ENCODE results near the gene PSMA6.

PSMA6 gene

DNA sequence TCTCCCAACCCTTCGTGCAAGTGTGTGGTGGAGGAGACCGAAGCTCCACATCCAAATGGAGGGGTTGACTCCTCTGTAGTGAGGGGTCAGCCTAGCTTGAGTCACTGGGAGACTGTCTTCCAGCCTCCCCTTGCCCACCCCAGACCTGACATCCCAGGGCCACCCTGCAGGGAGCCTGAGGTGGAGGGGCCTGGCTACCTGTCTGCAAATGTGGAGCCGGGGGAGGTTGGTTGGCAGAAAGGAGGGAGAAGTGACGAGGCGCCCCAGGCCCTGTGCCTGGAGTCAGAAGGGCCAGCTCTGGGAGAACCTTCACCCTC lies 74.8 kb downstream of the PSMA6 start:
- Mint-ChIP-seq H3K9me3 (peaks cover 4% of the 10 kb centered on the region), H3K27ac (peak overlapping the region; percentile 68), H3K4me1 (peaks cover 14% of the 10 kb centered on the region), H3K4me3 (no peak overlapping the region), H3K27me3 (no peaks in the 10 kb centered on the region), H3K36me3 (no peaks in the 10 kb centered on the region)
- no peak for ATAC-seq (ENCODE audit: low read depth)
- DNase-seq (ENCODE audit: low spot score in 2 of 2): no peak

Measured in memory B cell (primary cell).